ENCODE data around the gene ZNF484. TPM values are rescaled to one million over a fixed set of nuclear protein-coding genes. Genes with fewer than 3 reads are reported as not detected.
"Not testable (repeated sequence)": the region's sequence is repeated elsewhere in the genome, so short reads cannot be mapped to it uniquely, and the experiment has no call there.

The ZNF484 gene
- total RNA-seq, 1 experiment from 2014 or later, result 3.6 TPM

DNA sequence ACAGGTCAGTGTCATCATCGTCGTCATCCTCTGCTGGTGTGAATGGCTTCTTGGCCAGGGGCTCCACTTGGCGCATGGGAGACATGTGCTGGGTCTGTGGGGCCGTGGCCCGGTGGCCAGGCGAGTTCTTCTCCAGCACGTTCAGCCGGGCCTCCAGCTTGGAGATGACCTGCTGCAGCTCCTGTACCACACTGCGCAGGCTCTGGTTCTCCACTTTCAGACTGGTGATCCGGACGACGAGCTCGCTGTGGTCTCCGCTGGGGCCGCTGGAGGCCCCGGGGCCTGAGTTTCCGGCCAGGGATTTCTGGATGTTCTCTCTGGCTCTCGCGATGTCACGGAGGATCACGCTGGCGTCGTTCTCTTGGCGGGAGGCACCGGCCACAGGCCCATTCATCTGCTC is 40.6 kb downstream of the ZNF484 start:
- Histone ChIP-seq H3K4me3 (ENCODE audit: low read depth, low read length) (no peak overlapping the region), H3K36me3 (ENCODE audit: control insufficient read depth, insufficient read depth, low read length) (no peaks in the 10 kb centered on the region), H3K9me3 (no peaks in the 10 kb centered on the region), H3K4me1 (no peaks in the 10 kb centered on the region), H3K27me3 (replicated peaks; ENCODE audit: control insufficient read depth, insufficient read depth, low read length) (no peaks in the 10 kb centered on the region)
- Mint-ChIP-seq H3K27ac (ENCODE audit: unreplicated experiment) (no peak overlapping the region), H3K27me3 (ENCODE audit: insufficient read depth, unreplicated experiment) (no peaks in the 10 kb centered on the region), H3K4me3 (ENCODE audit: unreplicated experiment) (no peak overlapping the region), H3K36me3 (ENCODE audit: insufficient read depth, unreplicated experiment) (peaks cover 4% of the 10 kb centered on the region), H3K4me1 (ENCODE audit: low read depth, unreplicated experiment) (no peaks in the 10 kb centered on the region), H3K9me3 (ENCODE audit: unreplicated experiment) (peaks cover 9% of the 10 kb centered on the region)
- intact Hi-C loops (cut with micrococcal nuclease; ENCODE audit: unreplicated experiment), result no loop called here
- TF ChIP-seq, protein P1, sequence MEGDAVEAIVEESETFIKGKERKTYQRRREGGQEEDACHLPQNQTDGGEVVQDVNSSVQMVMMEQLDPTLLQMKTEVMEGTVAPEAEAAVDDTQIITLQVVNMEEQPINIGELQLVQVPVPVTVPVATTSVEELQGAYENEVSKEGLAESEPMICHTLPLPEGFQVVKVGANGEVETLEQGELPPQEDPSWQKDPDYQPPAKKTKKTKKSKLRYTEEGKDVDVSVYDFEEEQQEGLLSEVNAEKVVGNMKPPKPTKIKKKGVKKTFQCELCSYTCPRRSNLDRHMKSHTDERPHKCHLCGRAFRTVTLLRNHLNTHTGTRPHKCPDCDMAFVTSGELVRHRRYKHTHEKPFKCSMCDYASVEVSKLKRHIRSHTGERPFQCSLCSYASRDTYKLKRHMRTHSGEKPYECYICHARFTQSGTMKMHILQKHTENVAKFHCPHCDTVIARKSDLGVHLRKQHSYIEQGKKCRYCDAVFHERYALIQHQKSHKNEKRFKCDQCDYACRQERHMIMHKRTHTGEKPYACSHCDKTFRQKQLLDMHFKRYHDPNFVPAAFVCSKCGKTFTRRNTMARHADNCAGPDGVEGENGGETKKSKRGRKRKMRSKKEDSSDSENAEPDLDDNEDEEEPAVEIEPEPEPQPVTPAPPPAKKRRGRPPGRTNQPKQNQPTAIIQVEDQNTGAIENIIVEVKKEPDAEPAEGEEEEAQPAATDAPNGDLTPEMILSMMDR (IDR thresholded peaks at IDR 0.05; ENCODE audit: insufficient read depth in 1 of 2, low read depth in 1 of 2, low read length in 1 of 2, severe bottlenecking in 1 of 2, unreplicated experiment in 1 of 2), result no peak
- CTCF ChIA-PET, result no interaction called here
- DNase-seq, result no peak
- POLR2A ChIA-PET, result no interaction called here
- BruUV-seq (replicated peaks), result no TSS peak

GRCh38 chr9:92829420-92829819 is 48.4 kb downstream of the ZNF484 start:
- H3K4me3 ChIP-seq (ENCODE audit: low read depth, low read length), result no peak overlapping the region
- TF ChIP-seq, protein P1 (IDR thresholded peaks at IDR 0.05; ENCODE audit: insufficient read depth in 1 of 2, low read depth in 1 of 2, low read length in 1 of 2, severe bottlenecking in 1 of 2, unreplicated experiment in 1 of 2), result no peak
- H3K27ac Mint-ChIP-seq (ENCODE audit: unreplicated experiment), result no peak overlapping the region
- no peaks in the 10 kb centered on the region for H3K27me3 Mint-ChIP-seq (ENCODE audit: insufficient read depth, unreplicated experiment)
- BruUV-seq (replicated peaks), result no TSS peak
- no peaks in the 10 kb centered on the region for H3K36me3 ChIP-seq (ENCODE audit: control insufficient read depth, insufficient read depth, low read length)
- H3K4me1 ChIP-seq, result no peaks in the 10 kb centered on the region
- H3K9me3 ChIP-seq, result no peaks in the 10 kb centered on the region
- CTCF ChIA-PET, result no interaction called here
- H3K4me1 Mint-ChIP-seq (ENCODE audit: low read depth, unreplicated experiment), result no peaks in the 10 kb centered on the region
- no peak overlapping the region for H3K4me3 Mint-ChIP-seq (ENCODE audit: unreplicated experiment)
- DNase-seq, result no peak
- H3K27me3 ChIP-seq (replicated peaks; ENCODE audit: control insufficient read depth, insufficient read depth, low read length), result no peaks in the 10 kb centered on the region
- intact Hi-C loops (cut with micrococcal nuclease; ENCODE audit: unreplicated experiment), result no loop called here
- H3K36me3 Mint-ChIP-seq (ENCODE audit: insufficient read depth, unreplicated experiment), result no peaks in the 10 kb centered on the region
- H3K9me3 Mint-ChIP-seq (ENCODE audit: unreplicated experiment), result peaks cover 6% of the 10 kb centered on the region
- POLR2A ChIA-PET, result no interaction called here

DNA sequence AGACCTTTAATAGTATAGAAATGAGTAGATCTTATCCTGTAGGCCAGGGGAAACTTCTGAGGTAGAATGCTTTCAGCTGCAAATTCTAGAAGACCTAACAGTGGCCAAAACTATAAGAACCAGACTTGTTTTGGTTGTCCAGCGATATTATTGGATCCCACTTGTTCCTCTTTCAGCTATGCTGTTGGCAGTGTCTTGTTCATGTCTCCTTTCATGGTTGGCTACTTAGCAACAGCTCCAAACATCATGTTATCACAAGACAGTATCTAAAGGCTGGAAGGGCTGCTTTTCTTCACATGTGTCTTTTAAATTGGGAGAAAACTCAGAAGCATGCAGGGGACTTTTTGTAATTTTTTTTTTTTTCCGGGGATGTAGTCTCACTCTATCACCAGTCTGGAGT is 52.8 kb downstream of the ZNF484 start:
- H3K4me1 Mint-ChIP-seq (ENCODE audit: low read depth, unreplicated experiment); DNase-seq; H3K27me3 Mint-ChIP-seq (ENCODE audit: insufficient read depth, unreplicated experiment); intact Hi-C loops (cut with micrococcal nuclease; ENCODE audit: unreplicated experiment); H3K9me3 ChIP-seq; H3K4me3 Mint-ChIP-seq (ENCODE audit: unreplicated experiment); H3K36me3 ChIP-seq (ENCODE audit: control insufficient read depth, insufficient read depth, low read length); H3K9me3 Mint-ChIP-seq (ENCODE audit: unreplicated experiment); POLR2A ChIA-PET; H3K27ac Mint-ChIP-seq (ENCODE audit: unreplicated experiment); H3K4me1 ChIP-seq; H3K36me3 Mint-ChIP-seq (ENCODE audit: insufficient read depth, unreplicated experiment); H3K27me3 ChIP-seq (replicated peaks; ENCODE audit: control insufficient read depth, insufficient read depth, low read length); H3K4me3 ChIP-seq (ENCODE audit: low read depth, low read length); CTCF ChIA-PET; BruUV-seq (replicated peaks): not testable (repeated sequence)

GRCh38 chr9:92820964-92821363 is 56.9 kb downstream of the ZNF484 start:
- H3K4me1 ChIP-seq, result no peaks in the 10 kb centered on the region
- Mint-ChIP-seq H3K4me3 (ENCODE audit: unreplicated experiment) (no peak overlapping the region), H3K9me3 (ENCODE audit: unreplicated experiment) (no peaks in the 10 kb centered on the region), H3K36me3 (ENCODE audit: insufficient read depth, unreplicated experiment) (no peaks in the 10 kb centered on the region), H3K4me1 (ENCODE audit: low read depth, unreplicated experiment) (no peaks in the 10 kb centered on the region), H3K27ac (ENCODE audit: unreplicated experiment) (no peak overlapping the region), H3K27me3 (ENCODE audit: insufficient read depth, unreplicated experiment) (no peaks in the 10 kb centered on the region)
- H3K4me3 ChIP-seq (ENCODE audit: low read depth, low read length), result no peak overlapping the region
- TF ChIP-seq, protein P1 (IDR thresholded peaks at IDR 0.05; ENCODE audit: insufficient read depth in 1 of 2, low read depth in 1 of 2, low read length in 1 of 2, severe bottlenecking in 1 of 2, unreplicated experiment in 1 of 2), result no peak
- BruUV-seq (replicated peaks), result no TSS peak
- no peak for DNase-seq
- CTCF ChIA-PET, result no interaction called here
- POLR2A ChIA-PET, result no interaction called here
- H3K9me3 ChIP-seq, result no peaks in the 10 kb centered on the region
- intact Hi-C loops (cut with micrococcal nuclease; ENCODE audit: unreplicated experiment), result no loop called here
- no peaks in the 10 kb centered on the region for H3K27me3 ChIP-seq (replicated peaks; ENCODE audit: control insufficient read depth, insufficient read depth, low read length)
- H3K36me3 ChIP-seq (ENCODE audit: control insufficient read depth, insufficient read depth, low read length), result no peaks in the 10 kb centered on the region

DNA sequence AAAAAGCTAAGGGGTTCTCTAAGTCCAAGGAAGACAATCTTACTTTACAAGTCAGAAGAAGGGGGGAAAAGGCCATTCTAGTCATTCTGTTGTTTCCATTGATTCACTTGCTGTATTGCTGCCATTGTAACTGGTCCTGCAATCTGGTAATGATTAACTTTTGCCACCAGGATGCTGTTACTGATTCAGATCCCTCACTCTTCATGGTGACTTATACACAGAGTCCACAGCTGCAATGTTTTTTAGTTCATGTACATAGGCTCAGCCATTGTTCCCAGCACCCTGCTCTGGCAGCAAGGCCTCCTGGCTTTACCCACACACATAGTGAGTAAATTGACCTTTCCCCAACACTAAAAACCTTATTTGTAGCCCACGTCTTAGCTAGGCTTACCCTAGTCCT is 57.9 kb downstream of the ZNF484 start:
- H3K27ac Mint-ChIP-seq (ENCODE audit: unreplicated experiment); H3K4me1 Mint-ChIP-seq (ENCODE audit: low read depth, unreplicated experiment); intact Hi-C loops (cut with micrococcal nuclease; ENCODE audit: unreplicated experiment); H3K4me3 Mint-ChIP-seq (ENCODE audit: unreplicated experiment); H3K27me3 ChIP-seq (replicated peaks; ENCODE audit: control insufficient read depth, insufficient read depth, low read length); H3K36me3 ChIP-seq (ENCODE audit: control insufficient read depth, insufficient read depth, low read length); H3K9me3 Mint-ChIP-seq (ENCODE audit: unreplicated experiment); CTCF ChIA-PET; H3K9me3 ChIP-seq; BruUV-seq (replicated peaks); H3K36me3 Mint-ChIP-seq (ENCODE audit: insufficient read depth, unreplicated experiment); H3K4me1 ChIP-seq; H3K27me3 Mint-ChIP-seq (ENCODE audit: insufficient read depth, unreplicated experiment); POLR2A ChIA-PET; H3K4me3 ChIP-seq (ENCODE audit: low read depth, low read length); DNase-seq: not testable (repeated sequence)
